Neural cell (in vitro differentiated cells): ENCODE results near the gene CHKB. TPM values are rescaled to one million over a fixed set of nuclear protein-coding genes. Genes with fewer than 3 reads are reported as not detected.

Experiments
- H2AFZ ChIP-seq: fragments of 200-600, 300-800 bp; sonication (generic), shearing (Covaris generic); 2 replicates; pipeline ENCODE4 v1.6.0; 2014; ENCODE audit warnings: low read depth, mild to moderate bottlenecking, antibody characterized with exemption, low read length, moderate library complexity
- H3F3A ChIP-seq: fragments of 200-600 bp; shearing (Covaris generic); 2 replicates; pipeline ENCODE4 v1.6.1; 2016; ENCODE audit warnings: mild to moderate bottlenecking, moderate library complexity, mixed read lengths, antibody characterized with exemption, low read length; ENCODE audit not compliant: insufficient read depth, poor library complexity, severe bottlenecking
- H3K27ac ChIP-seq: fragments of 200-600, 300-800 bp; sonication (generic), shearing (Covaris generic); 2 replicates; pipeline ENCODE4 v1.5.1; 2014; ENCODE audit warnings: mild to moderate bottlenecking, low read length, moderate library complexity
- H3K27me3 ChIP-seq: fragments of 300-800, 200-600 bp; sonication (generic), shearing (Covaris generic); 2 replicates; pipeline ENCODE4 v1.6.0; 2014; ENCODE audit warnings: mild to moderate bottlenecking, low read depth, low read length, moderate library complexity; ENCODE audit not compliant: insufficient read depth
- H3K36me3 ChIP-seq: fragments of 300-800, 200-600 bp; sonication (generic), shearing (Covaris generic); 2 replicates; pipeline ENCODE4 v1.5.1; 2014; ENCODE audit warnings: mild to moderate bottlenecking, antibody characterized with exemption, low read length, moderate library complexity; ENCODE audit not compliant: insufficient read depth
- H3K4me2 ChIP-seq: fragments of 300-800, 200-600 bp; sonication (generic), shearing (Covaris generic); 2 replicates; pipeline ENCODE4 v1.6.0; 2014; ENCODE audit warnings: mild to moderate bottlenecking, low read length
- H3K4me3 ChIP-seq: fragments of 300-800, 200-600 bp; sonication (generic), shearing (Covaris generic); 2 replicates; pipeline ENCODE4 v1.5.1; 2014; ENCODE audit warnings: mild to moderate bottlenecking, low read length, moderate library complexity
- H3K79me2 ChIP-seq: fragments of 200-600 bp; shearing (Covaris generic); replicated peaks from 2 replicates; pipeline ENCODE4 v1.6.0; 2014; ENCODE audit warnings: mild to moderate bottlenecking, low read length, moderate library complexity; ENCODE audit not compliant: insufficient read depth
- H3K9ac ChIP-seq: fragments of 300-800, 200-600 bp; sonication (generic), shearing (Covaris generic); 2 replicates; pipeline ENCODE4 v1.6.1; 2016; ENCODE audit warnings: mild to moderate bottlenecking, low read length, mixed read lengths
- H3K9me2 ChIP-seq: fragments of 200-600 bp; shearing (Covaris generic); 2 replicates; pipeline ENCODE4 v1.6.1; 2016; ENCODE audit warnings: mild to moderate bottlenecking, low read length, mixed read lengths; ENCODE audit not compliant: insufficient read depth
- H3K9me3 ChIP-seq: fragments of 200-600, 300-800 bp; sonication (generic), shearing (Covaris generic); 2 replicates; pipeline ENCODE4 v1.6.1; 2016; ENCODE audit warnings: mild to moderate bottlenecking, mixed run types, low read length, moderate library complexity, mixed read lengths
- H4K20me1 ChIP-seq: fragments of 200-600 bp; shearing (Covaris generic); 2 replicates; pipeline ENCODE4 v1.6.1; 2016; ENCODE audit warnings: mild to moderate bottlenecking, mixed run types; ENCODE audit not compliant: insufficient read depth
- CTCF ChIP-seq: fragments of 450-650 bp; IDR thresholded peaks from 2 replicates; pipeline ENCODE4 v1.5.1; 2014; ENCODE audit warnings: antibody characterized with exemption, mild to moderate bottlenecking, moderate library complexity; ENCODE audit not compliant: poor library complexity, severe bottlenecking
- EP300 ChIP-seq: fragments of 450-650 bp; conservative IDR thresholded peaks from 2 replicates; pipeline ENCODE4 v1.6.1; 2014; ENCODE audit warnings: antibody characterized with exemption, mild to moderate bottlenecking, moderate library complexity; ENCODE audit not compliant: poor library complexity, severe bottlenecking
- EZH2 ChIP-seq: fragments of 200-600, 300-800 bp; shearing (Covaris generic), sonication (generic); IDR thresholded peaks from 2 replicates; pipeline ENCODE4 v1.6.1; 2014; ENCODE audit warnings: antibody characterized with exemption, low read length, borderline replicate concordance, mild to moderate bottlenecking; ENCODE audit not compliant: insufficient read depth, poor library complexity, severe bottlenecking
- MXI1 ChIP-seq: fragments of 450-650 bp; conservative IDR thresholded peaks from 2 replicates; pipeline ENCODE4 v1.6.1; 2014; ENCODE audit warnings: antibody characterized with exemption, mild to moderate bottlenecking; ENCODE audit not compliant: poor library complexity, severe bottlenecking
- POLR2AphosphoS5 ChIP-seq: IDR thresholded peaks from 2 replicates; pipeline ENCODE4 v1.6.1; 2012
- RAD21 ChIP-seq: fragments of 450-650 bp; conservative IDR thresholded peaks from 2 replicates; pipeline ENCODE4 v1.6.1; 2014; ENCODE audit warnings: antibody characterized with exemption, mild to moderate bottlenecking, moderate library complexity
- REST ChIP-seq: IDR thresholded peaks from 2 replicates; pipeline ENCODE4 v1.6.1; 2012; ENCODE audit warnings: borderline replicate concordance
- SMC3 ChIP-seq: fragments of 450-650 bp; conservative IDR thresholded peaks from 2 replicates; pipeline ENCODE4 v1.6.1; 2014; ENCODE audit warnings: antibody characterized with exemption, mild to moderate bottlenecking, moderate library complexity; ENCODE audit not compliant: poor library complexity
- TAF1 ChIP-seq: IDR thresholded peaks from 2 replicates; pipeline ENCODE4 v1.6.1; 2012; ENCODE audit warnings: low read depth
- polyA plus RNA-seq: library from polyadenylated mRNA; depleted of rRNA; stranded (reverse); fragments of >200 nt; gene quantifications from 2 replicates; pipeline ENCODE4 v1.2.3, GENCODE V29; 2014

CHKB gene
- polyA plus RNA-seq, 1 donor from 2014 or later: 173 TPM

GRCh38 chr22:50573491-50574382, 8.9 kb downstream of the CHKB start:
- no peaks in the 10 kb centered on the region for H3F3A ChIP-seq
- no peak overlapping the region for H3K4me3 ChIP-seq
- no peaks in the 10 kb centered on the region for H3K27me3 ChIP-seq
- no peak overlapping the region for H2AFZ ChIP-seq
- H3K4me2 ChIP-seq: no peak overlapping the region
- no peak overlapping the region for H3K27ac ChIP-seq
- no peak overlapping the region for H3K9ac ChIP-seq
- H3K9me2 ChIP-seq: no peaks in the 10 kb centered on the region
- TF ChIP-seq RAD21 (no peak), MXI1 (no peak), EP300 (no peak), SMC3 (no peak), REST (no peak), TAF1 (no peak), CTCF (no peak), POLR2AphosphoS5 (no peak), EZH2 (no peak)
- no peaks in the 10 kb centered on the region for H3K79me2 ChIP-seq
- H4K20me1 ChIP-seq: no peaks in the 10 kb centered on the region
- H3K36me3 ChIP-seq: no peaks in the 10 kb centered on the region
- no peaks in the 10 kb centered on the region for H3K9me3 ChIP-seq

- no peaks in the 10 kb centered on the region for H4K20me1 ChIP-seq
- no peak overlapping the region for H3K27ac ChIP-seq
- no peak overlapping the region for H3K4me3 ChIP-seq
- no peak overlapping the region for H3K9ac ChIP-seq
- no peak overlapping the region for H2AFZ ChIP-seq
- H3K79me2 ChIP-seq: no peaks in the 10 kb centered on the region
- no peaks in the 10 kb centered on the region for H3K9me3 ChIP-seq
- H3K27me3 ChIP-seq: no peaks in the 10 kb centered on the region
- H3K36me3 ChIP-seq: no peaks in the 10 kb centered on the region
- H3K4me2 ChIP-seq: no peak overlapping the region
- H3K9me2 ChIP-seq: no peaks in the 10 kb centered on the region
- H3F3A ChIP-seq: no peaks in the 10 kb centered on the region
- TF ChIP-seq MXI1: no peak
- TF ChIP-seq REST: no peak
- no peak for TF ChIP-seq TAF1
- no peak for TF ChIP-seq RAD21
- TF ChIP-seq SMC3: no peak
- no peak for TF ChIP-seq EP300
- TF ChIP-seq EZH2: no peak
- no peak for TF ChIP-seq POLR2AphosphoS5
- no peak for TF ChIP-seq CTCF
These were observed 9.7 kb downstream of the CHKB start for GRCh38 chr22:50572965-50573364.
